Cardiac atrium fibroblast (primary cell): Measurements from ENCODE around the gene VENTX. TPM values are rescaled to one million over a fixed set of nuclear protein-coding genes. Genes with fewer than 3 reads are reported as not detected.

Experiments used
- total RNA-seq: library from RNA; depleted of rRNA; stranded (reverse); fragments of >200 nt; gene quantifications from 2 replicates; pipeline ENCODE4 v1.2.3, GENCODE V29; 2015

Gene VENTX
- not detected in 2 replicates for total RNA-seq

DNA sequence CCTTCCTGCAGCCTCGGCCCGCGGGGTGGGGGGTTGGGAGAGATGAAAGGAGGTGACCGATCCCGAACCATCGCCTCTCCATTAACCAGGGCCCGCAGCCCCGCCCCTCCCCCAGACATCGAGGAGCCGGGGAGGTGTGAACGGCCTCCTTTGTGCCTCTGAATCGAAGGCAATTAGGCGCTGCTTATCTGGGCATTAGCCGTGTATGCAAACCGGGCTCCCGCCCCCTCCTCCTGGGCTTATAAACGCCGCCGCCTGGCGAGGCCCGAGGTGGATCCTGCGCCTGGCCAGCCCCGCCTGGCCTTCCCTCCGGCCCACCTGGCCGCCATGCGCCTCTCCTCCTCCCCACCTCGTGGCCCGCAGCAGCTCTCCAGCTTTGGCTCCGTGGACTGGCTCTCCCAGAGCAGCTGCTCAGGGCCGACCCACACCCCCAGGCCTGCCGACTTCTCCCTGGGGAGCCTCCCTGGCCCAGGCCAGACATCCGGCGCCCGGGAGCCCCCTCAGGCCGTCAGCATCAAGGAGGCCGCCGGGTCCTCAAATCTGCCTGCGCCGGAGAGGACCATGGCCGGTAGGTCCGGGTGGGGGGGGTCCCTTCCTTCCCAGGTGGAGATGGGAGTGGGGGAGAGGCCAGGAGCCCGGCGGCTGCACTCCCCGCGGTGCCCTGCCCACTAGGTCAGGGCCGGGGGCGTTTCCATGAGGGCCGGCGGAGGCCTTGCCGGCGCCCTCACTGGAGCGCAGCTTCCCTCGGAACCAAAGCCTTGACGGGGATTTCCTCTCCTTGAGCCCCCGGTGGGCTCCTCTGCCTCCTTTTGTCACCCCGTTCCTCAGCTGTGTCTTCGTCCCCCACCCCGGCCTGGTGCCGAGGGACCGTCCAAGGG, at the start of gene VENTX:
Gene VENTX (plus strand): TSS at position 268 of the 878 bp plus-strand sequence. CDS start 60 bp downstream, at position 328.

DNA sequence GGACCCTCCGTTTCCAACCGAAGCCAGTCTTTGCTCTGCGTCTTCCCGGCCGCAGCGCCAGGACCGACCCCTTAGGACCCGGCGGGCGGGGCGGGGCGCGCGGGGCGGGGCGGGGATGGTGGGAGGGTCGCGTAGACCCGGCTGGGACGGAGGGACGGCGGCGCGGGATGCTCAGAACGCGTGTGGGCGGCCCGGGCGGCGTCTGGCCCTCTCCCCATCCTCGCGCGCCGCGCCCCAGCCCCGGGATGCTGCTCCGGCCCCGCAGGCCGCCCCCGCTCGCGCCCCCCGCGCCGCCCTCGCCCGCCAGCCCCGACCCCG, 7.7 kb upstream of the VENTX start, which contains the start of gene UTF1:
Gene UTF1 (plus strand): TSS at position 174 of the 318 bp plus-strand sequence. CDS start 72 bp downstream, at position 246.

GRCh38 chr10:133276435-133277201, 39.0 kb downstream of the VENTX start, which contains the start of gene ADAM8:
Gene ADAM8, minus strand, starts transcription at chr10:133276868. Its CDS starts 51 bp downstream, at chr10:133276817.

Other genes starting within 250 kb of the VENTX start
- gene ADGRA1, start 149.9 kb upstream of the VENTX start, total RNA-seq = not detected in 2 replicates
- gene KNDC1, start 77.6 kb upstream of the VENTX start, total RNA-seq = 0.36 and 0.49 TPM in 2 replicates
- not detected in 2 replicates for gene UTF1, start 7.6 kb upstream of the VENTX start, total RNA-seq
- 0.32 TPM in 1 of 2 replicates, not detected in the other for gene ADAM8, start 39.0 kb downstream of the VENTX start, total RNA-seq
- 36.1 and 42.4 TPM in 2 replicates for gene TUBGCP2, start 71.0 kb downstream of the VENTX start, total RNA-seq
- 24.2 and 27.1 TPM in 2 replicates for gene ZNF511, start 71.1 kb downstream of the VENTX start, total RNA-seq
- not detected in 2 replicates for gene CALY, start 99.0 kb downstream of the VENTX start, total RNA-seq
- gene PRAP1, start 109.5 kb downstream of the VENTX start, total RNA-seq = not detected in 2 replicates
- 25.5 and 32.4 TPM in 2 replicates for gene FUOM, start 120.2 kb downstream of the VENTX start, total RNA-seq
- 103 and 134 TPM in 2 replicates for gene ECHS1, start 135.5 kb downstream of the VENTX start, total RNA-seq
- gene PAOX, start 141.4 kb downstream of the VENTX start, total RNA-seq = 5.6 and 7.6 TPM in 2 replicates
- 24.3 and 25.6 TPM in 2 replicates for gene MTG1, start 156.3 kb downstream of the VENTX start, total RNA-seq
- 1.3 and 2.9 TPM in 2 replicates for gene SPRN, start 186.8 kb downstream of the VENTX start, total RNA-seq
- gene SCART1, start 216.1 kb downstream of the VENTX start, total RNA-seq = 0.54 TPM in 1 of 2 replicates, not detected in the other